ENCODE measurements around the gene TMEM255B. TPM values are rescaled to one million over a fixed set of nuclear protein-coding genes. Genes with fewer than 3 reads are reported as not detected.
A peak's percentile ranks its signal among the peaks of the same experiment; 100 is the strongest.
"Not testable (repeated sequence)": the region's sequence is repeated elsewhere in the genome, so short reads cannot be mapped to it uniquely, and the experiment has no call there.

TMEM255B gene
- polyA plus RNA-seq (ENCODE audit: insufficient read length in 3 of 3) = 1 to 10 TPM; 4.6 to 7.0 (median 4.8) TPM

DNA sequence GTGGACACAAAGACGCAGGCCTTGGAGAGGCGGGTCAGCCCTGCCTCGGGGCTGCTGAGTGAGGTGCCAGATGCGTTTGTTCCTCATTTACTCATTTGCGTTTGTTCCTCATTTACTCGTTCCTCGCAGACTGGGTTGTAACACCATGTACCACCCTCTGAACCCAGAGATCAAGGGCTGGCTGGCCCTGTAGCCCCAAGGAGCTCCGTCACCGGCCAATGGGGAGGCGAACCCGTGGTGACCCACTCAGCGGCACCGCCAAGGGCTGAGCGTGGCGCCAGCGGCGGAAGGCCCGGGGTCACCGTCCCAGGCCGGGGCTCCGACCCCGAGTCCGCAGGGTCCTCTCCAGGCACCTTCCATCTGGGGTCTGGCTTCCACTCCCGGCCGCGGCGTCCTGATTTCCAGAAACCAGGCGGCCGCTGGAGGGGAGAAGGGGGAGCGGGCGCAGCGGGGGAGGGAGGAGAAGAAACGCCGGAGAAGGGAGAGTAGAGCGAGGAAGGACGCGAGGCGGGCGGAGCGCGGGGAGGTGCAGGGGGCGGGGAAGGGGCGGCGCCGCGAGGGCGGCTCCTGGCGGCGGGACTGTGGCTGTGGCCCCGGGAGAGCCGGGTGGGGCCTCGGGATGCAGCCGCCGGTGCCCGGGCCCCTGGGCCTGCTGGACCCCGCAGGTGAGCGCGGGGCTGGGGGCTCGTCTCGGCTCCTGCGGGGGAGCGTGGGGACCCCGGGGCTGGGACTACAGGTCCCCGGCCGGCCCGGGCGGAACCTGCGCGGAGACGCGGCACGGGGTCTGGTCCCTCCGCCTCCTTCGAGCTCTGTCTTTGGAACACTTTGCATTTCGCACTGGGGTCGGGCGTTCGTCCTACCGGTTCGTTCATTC lies at the start of gene TMEM255B:
TSS of gene TMEM255B (plus strand) at position 576 of the 874 bp plus-strand sequence. CDS start at position 620, 44 bp downstream.
- peak in 2 of 3 donors; percentile 45 to 46 for DNase-seq (ENCODE audit: low read depth in 3 of 3, low spot score in 2 of 3)

DNA sequence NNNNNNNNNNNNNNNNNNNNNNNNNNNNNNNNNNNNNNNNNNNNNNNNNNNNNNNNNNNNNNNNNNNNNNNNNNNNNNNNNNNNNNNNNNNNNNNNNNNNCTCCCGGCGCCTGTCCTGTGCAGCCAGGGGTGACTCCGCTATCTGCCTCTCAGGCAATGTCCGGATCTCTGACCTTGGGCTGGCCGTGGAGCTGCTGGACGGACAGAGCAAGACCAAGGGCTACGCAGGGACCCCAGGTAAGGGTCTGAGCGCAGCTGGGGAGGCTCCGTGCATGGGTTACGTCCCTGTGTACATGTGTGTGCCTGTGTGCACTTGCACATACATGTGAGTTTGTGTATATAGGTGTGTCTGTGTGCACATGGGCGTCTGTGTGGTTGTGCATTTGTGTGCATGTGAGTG lies 36.1 kb upstream of the TMEM255B start:
- DNase-seq (ENCODE audit: low read depth in 3 of 3, low spot score in 2 of 3) = no peak

DNA sequence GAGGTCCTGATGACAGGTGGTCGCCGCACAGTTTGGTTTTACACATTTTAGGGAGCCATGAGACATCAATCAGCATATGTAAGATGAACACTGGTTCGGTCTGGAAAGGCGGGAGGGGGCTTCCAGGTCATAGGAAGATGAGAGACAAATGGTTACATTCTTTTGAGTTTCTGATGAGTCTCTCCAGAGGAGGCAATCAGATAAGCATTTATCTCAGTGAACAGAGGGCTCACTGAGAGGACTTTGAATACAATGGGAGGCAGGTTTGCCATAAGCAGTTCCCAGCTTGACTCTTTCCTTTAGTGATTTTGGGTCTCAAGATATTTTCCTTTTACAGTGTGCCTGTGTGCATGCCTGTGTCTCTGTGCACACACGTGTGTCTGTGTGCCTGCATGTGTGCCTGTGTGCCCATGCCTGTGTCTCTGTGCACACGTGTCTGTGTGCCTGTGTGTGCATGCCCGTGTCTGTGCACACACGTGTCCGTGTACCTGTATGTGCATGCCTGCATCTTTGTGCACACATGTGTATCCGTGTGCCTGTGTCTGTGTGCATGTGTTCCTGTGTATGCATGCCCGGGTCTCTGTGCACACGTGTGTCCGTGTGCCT lies 35.5 kb upstream of the TMEM255B start:
- no peak for DNase-seq (ENCODE audit: low read depth in 3 of 3, low spot score in 2 of 3)

DNA sequence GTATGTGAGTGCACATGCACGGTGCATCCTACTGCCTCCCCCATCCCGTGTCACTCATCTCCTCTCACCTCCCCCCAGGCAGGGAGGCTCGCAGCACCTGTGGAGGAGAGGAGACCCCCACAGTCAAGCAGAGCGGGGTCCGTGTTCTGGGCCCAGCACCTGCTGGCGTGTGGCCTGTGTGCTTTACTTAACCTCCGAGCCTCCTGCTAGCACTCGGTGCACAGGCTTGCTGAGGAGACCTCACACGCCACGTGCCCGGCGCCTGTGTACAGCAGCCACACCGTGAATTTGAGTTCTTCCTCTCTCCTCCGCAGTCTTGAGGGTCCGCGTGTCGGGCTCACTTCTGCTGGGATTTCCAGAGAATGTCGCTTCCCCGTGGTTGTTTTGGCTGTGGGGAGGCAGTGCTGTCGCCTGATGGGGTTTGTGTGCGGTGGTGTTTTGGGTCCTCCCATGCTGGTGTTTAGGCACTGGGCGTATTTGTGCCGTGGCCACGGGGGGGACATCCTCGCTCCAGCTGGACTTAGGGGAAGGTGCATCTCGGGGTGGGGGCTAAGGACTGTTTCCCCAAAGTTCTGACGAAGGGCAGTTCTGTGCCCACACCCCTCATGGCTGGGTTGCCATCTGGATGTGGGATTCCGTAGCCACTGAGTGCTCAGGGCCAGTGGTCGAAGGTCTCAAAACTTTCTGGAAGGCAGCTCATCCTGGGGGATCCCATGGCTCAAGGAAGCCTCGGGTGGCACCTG lies 34.8 kb upstream of the TMEM255B start:
- DNase-seq (ENCODE audit: low read depth in 3 of 3, low spot score in 2 of 3) = no peak

DNA sequence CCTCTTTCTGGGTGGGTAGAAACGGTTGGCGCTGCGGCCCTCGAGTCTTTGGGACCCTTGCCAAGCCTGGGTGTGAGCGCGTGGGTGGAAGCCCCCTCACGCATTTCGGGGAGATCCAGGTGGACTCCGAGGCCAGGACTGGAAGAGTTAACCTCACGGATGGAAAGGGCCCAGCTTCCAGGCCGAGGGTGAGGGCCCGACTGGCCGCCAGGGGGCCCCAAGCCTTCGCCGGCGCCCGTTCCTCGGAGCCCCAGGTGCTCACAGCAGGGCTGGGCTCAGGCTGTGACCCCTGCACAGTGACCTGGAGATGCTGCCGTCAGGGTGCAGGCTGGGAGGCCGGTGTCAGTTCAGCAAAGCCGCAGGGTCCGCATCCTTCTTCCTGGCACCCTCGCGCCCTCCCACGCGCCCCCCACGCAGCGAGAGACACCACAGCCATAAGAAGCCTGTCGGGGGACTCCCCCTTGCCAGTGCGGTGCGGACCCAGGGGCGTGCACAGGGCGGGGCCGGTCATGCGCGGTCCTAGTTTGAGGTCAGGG lies 34.2 kb upstream of the TMEM255B start:
- DNase-seq (ENCODE audit: low read depth in 3 of 3, low spot score in 2 of 3) = peak in 2 of 3 donors; percentile 51 to 55

DNA sequence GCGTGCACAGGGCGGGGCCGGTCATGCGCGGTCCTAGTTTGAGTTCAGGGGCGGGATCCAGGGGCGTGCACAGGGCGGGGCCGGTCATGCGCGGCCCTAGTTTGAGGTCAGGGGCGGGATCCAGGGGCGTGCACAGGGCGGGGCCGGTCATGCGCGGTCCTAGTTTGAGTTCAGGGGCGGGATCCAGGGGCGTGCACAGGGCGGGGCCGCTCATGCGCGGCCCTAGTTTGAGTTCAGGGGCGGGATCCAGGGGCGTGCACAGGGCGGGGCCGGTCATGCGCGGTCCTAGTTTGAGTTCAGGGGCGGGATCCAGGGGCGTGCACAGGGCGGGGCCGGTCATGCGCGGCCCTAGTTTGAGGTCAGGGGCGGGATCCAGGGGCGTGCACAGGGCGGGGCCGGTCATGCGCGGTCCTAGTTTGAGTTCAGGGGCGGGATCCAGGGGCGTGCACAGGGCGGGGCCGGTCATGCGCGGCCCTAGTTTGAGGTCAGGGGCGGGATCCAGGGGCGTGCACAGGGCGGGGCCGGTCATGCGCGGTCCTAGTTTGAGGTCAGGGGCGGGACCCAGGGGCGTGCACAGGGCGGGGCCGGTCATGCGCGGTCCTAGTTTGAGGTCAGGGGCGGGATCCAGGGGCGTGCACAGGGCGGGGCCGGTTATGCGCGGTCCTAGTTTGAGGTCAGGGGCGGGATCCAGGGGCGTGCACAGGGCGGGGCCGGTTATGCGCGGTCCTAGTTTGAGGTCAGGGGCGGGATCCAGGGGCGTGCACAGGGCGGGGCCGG lies 33.5 kb upstream of the TMEM255B start:
- DNase-seq (ENCODE audit: low read depth in 3 of 3, low spot score in 2 of 3) = not testable (repeated sequence)

DNA sequence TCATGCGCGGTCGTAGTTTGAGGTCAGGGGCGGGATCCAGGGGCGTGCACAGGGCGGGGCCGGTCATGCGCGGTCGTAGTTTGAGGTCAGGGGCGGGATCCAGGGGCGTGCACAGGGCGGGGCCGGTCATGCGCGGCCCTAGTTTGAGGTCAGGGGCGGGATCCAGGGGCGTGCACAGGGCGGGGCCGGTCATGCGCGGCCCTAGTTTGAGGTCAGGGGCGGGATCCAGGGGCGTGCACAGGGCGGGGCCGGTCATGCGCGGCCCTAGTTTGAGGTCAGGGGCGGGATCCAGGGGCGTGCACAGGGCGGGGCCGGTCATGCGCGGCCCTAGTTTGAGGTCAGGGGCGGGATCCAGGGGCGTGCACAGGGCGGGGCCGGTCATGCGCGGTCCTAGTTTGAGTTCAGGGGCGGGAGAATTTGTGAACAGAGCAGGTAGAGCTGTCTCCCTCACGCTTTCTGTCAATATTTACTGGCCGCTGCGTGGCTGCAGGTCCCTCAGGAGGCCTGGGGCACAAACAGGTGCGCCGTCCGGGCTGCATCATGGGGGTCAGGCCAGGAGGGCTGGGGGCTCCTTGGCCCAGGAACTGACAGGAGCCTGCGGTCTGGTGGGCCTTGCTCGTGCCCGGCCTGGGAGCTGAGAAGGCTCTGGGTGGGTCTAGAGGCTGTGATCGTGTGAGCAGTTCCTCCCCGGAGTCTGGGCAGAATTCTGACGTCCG lies 32.8 kb upstream of the TMEM255B start:
- DNase-seq (ENCODE audit: low read depth in 3 of 3, low spot score in 2 of 3) = not testable (repeated sequence)

DNA sequence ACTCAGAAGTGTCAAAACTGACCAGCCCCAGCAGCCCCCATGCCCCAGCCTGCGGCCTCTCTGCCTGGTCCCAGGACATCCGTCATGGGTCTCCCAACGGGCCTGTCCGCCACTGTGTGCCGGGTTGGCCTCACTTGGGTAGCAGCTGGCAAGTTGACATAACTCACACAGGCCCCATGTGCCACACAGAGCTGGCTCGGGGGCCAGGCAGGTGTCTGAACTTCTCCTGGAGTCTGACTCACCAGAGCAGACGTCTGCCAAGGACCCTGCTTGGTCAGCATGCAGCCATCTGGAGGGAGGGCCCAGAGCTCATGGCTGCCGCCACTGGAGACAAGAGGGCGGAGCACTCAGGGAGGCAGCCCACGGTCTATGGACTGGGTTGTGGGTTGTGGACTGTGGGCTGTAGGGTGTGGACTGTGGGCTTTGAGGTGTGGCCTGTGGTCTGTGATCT lies 32.0 kb upstream of the TMEM255B start:
- no peak for DNase-seq (ENCODE audit: low read depth in 3 of 3, low spot score in 2 of 3)

DNA sequence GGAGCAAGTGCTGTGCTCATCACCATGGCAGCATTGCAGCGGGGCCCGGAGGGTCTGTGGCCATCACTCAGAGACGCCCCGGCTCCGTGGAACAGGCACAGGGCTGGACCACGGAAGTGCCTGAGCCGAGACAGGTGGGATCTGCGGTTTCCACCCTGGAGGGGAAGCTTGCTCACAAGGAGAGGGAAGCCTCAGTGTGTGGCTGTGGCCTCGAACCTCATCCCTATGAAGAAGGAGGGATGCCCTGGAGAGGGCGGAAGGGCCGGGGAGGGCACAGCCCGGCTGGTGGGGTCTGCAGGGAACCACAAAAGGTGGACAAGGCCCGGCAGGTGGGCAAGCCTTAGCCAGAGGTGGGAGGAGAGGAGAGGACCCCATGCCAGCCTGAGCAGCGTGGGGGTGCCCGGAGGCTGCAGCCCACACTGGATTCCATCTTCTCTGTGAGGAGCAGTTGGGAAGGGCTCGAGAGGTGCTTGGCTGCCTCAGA lies 30.4 kb upstream of the TMEM255B start:
- no peak for DNase-seq (ENCODE audit: low read depth in 3 of 3, low spot score in 2 of 3)

DNA sequence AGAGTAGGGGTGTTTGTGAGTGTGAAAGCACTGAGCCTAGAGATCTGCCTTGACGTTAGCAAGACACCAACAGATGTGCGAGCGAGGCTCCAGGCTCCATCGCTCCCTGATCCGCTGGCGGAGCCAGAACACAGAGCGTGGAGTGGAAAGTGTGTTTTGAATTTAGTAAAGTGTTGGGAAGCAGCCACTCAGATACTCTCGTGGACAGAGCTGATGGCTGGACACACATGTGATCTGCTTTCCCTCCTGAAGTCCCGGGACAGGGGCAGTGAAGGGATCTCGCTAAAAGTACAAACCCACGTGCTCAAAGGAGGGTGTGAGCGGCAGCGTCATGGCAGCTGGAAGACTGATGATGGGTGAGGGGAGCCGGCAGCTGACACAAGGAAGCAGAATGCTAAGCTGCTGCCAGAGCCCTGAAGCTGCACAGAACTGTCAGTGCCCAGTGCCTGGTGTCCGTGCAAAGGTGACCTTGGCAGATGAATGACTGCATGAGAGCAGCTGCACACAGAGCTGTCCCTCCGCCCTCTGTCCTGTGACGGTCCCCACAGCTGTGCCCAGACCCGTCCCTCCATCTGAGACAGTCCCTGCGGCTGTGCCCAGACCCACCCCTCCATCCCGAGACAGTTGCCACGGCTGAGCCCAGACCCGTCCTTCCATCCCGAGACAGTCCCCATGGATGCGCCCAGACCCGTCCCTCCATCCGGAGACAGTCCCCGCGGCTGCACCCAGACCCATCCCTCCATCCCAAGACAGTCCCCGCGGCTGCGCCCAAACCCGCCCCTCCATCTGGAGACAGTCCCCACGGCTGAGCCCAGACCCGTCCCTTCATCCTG lies 29.6 kb upstream of the TMEM255B start:
- no peak for DNase-seq (ENCODE audit: low read depth in 3 of 3, low spot score in 2 of 3)

DNA sequence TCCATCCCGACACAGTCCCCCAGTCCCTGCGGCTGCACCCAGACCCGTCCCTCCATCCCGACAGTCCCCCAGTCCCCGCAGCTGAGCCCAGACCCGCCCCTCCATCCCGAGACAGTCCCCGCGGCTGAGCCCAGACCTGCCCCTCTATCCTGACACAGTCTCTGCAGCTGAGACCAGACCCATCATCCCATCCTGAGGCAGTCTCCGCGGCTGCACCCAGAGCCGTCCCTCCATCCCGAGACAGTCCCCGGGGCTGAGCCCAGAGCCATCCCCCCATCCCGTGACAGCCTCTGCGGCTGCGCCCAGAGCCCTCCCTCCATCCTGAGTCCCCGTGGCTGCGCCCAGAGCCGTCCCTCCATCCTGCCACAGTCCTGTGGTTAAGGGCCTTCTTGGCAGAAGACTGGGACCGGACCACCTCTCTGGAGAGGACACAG lies 28.8 kb upstream of the TMEM255B start:
- no peak for DNase-seq (ENCODE audit: low read depth in 3 of 3, low spot score in 2 of 3)

DNA sequence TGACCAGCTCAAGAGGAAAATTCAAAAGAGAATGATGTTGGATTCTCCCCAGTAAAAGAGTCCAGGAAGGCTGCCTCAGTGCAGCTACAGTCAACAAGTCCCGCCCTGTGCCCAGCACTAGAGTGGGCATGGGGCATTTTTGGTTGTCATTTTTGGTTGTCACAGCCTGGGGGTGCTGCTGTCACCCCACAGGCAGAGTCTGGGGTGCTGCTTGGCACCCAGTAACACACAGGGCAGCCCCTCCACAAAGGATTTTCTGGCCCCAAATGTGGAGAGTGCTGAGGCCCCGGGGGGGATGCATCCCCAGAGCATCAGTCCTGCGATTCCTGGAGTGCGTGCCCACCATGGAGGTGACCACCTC lies 28.2 kb upstream of the TMEM255B start:
- no peak for DNase-seq (ENCODE audit: low read depth in 3 of 3, low spot score in 2 of 3)

DNA sequence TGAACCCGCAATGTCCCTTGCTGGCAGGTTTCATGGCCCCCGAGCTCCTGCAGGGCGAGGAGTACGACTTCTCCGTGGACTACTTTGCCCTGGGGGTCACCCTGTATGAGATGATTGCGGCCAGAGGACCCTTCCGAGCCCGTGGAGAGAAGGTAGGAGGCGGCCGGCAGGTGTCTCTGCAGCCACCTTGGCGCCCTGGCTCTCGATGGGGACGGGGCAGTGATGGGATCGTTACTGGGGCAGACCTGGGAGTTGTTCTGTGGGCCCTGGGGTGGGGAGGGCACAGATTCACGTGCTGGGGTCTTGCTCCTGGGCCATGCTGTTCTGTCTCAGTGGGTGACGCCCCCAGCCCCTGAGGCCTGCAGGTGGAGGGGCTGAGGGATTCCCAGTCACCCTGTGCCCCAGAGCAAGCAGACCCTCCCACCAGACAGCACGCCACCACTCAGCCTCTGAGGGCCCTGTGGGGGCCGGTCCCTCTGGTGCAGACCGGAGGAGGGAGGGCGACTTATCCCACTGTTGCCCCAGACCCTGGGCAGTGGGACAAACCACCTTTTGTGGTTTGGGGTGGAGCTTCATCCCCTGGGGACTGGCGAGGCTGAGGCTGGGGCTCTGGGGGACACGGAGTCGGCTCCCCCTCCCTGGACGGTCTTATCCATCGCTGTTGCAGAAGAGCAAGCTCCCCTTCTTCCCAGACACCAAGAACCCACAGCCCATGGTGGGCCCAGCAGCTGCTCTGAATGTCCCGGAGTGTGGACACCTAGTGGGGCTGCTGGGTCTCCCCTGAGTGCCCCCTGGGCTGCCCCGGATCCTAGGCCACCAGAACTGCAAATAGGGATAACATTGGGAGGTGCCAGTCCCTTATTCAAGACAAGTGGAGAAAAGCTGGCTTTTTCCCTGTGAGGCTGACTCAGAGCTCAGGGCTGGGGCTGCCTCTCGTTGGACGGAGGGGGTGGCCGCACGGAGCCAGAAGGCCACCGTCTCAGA lies 27.5 kb upstream of the TMEM255B start:
- no peak for DNase-seq (ENCODE audit: low read depth in 3 of 3, low spot score in 2 of 3)

DNA sequence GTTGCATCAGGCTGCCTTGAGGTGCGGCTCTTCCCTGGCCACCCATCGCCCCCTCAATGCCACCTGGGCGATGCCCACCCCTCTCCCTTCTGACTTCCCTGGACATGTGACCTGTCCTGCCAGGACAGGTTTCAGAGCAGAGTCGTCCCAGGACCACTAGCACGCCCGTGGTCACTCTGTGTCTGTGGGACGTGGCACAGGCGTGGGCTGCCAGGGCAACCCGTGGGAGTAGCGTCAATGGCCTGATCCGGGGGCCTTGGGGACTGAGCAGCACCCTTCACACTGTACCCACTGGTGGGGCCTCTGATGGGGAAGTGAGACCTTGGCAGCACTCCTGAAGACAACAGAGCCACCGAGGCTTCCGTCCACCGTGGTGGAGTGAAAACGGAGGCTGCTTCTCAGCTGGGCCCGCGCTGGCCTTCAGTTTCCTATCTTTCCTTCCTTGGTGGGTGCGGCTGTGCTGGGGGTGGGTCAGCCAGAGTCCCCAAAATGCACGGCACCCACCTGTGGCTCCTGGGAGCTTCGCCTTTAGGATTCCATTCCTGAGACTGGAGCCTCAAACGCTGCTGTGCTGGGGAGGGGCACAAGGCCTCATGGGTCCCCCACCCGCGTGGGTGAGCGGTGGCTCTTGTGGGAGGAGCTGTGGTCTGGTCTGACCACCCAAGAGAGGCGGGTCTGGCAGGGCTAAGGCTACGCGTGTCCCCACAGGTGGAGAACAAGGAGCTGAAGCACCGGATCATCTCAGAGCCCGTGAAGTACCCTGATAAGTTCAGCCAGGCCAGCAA lies 26.7 kb upstream of the TMEM255B start:
- DNase-seq (ENCODE audit: low read depth in 3 of 3, low spot score in 2 of 3) = no peak

DNA sequence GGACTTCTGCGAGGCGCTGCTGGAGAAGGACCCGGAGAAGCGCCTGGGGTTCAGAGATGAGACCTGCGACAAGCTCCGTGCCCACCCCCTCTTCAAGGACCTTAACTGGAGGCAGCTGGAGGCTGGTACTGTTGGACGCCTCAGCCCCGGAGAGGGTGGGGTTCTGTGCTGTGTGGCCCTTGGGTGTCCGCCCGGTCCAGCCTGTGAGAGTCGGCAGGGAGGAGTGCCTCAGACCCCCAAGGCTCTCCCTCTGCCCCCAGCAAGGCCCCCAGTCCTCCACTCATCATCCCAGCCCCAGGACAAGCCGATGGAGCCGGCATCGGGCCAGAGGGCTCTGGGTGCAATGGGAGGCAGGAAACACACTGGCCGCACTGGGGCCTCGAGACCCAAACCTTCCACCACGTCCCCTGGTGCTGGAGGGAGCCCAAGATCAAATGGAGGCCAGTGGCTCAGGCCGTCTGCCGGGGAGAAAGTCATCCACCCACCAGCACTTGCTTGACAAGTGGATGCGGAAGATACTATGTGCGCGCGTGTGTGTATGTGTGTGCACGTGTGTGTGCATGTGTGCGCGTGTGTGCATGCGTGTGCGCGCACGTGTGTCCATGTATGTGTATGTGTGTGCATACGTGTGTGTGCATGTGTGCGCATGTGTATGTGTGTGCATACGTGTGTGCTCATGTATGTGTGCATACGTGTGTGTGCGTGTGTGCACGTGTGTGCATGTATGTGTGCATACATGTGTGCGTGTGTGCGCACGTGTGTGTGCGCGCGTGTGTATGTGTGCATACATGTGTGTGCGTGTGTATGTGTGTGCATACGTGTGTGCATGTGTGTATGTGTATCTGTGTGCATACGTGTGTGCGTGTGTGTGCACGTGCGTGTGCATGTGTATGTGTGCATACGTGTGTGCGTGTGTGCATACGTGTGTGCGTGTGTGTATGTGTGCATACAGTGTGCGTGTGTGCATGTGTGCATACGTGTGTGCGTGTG lies 25.8 kb upstream of the TMEM255B start:
- DNase-seq (ENCODE audit: low read depth in 3 of 3, low spot score in 2 of 3) = no peak
